Left lung (tissue), 10 donors: Measurements from ENCODE around the gene ELSPBP1. TPM values are rescaled to one million over a fixed set of nuclear protein-coding genes. Genes with fewer than 3 reads are reported as not detected.

ENCODE experiments used
- ATAC-seq: fragments of 200-7000 bp; cut with Tn5 transposase; one replicate; pipeline ENCODE4 v1.9.1; 2020; ENCODE audit warnings: moderate library complexity
- DNase-seq, 4 donors: peaks; one replicate each; pipeline ENCODE4 v3.0.0-alpha.2; 2013 to 2020
- H3K27ac ChIP-seq, 2 donors: fragments of 200-600 bp; sonication (generic) in 1 of 2; one replicate each; pipeline versions ENCODE4 v1.5.0 to v1.8.0; 2020 to 2021
- H3K27me3 ChIP-seq, 2 donors: fragments of 200-600 bp; sonication (generic) in 1 of 2; one replicate each; pipeline versions ENCODE4 v1.5.0 to v1.8.0; 2020 to 2021
- H3K36me3 ChIP-seq, 2 donors: fragments of 200-600 bp; sonication (generic) in 1 of 2; one replicate each; pipeline versions ENCODE4 v1.5.0 to v1.8.0; 2020 to 2021
- H3K4me1 ChIP-seq, 2 donors: fragments of 200-600 bp; one replicate each; pipeline ENCODE4 v1.8.0; 2021
- H3K4me3 ChIP-seq, 2 donors: fragments of 200-600 bp; sonication (generic) in 1 of 2; one replicate each; pipeline versions ENCODE4 v1.5.0 to v1.8.0; 2020 to 2021; ENCODE audit warnings: mild to moderate bottlenecking in 1 of 2
- H3K9me3 ChIP-seq, 2 donors: fragments of 200-600 bp; sonication (generic) in 1 of 2; one replicate each; pipeline versions ENCODE4 v1.5.0 to v1.8.0; 2020 to 2021
- CTCF ChIP-seq, 2 donors: fragments of 200-600 bp; sonication (generic) in 1 of 2; IDR thresholded peaks; one replicate each; pipeline versions ENCODE4 v1.5.0 to v1.8.0; 2021; ENCODE audit warnings: antibody characterized with exemption in 2 of 2
- intact Hi-C, 2 donors: fragments of 100-400 bp; cut with DNase I; formaldehyde crosslinking; loops; one replicate each; pipeline versions ENCODE4 v1.11.2 to v1.14.2; 2022
- polyA plus RNA-seq, 6 donors: library from polyadenylated mRNA; unstranded; fragments of 120-200 nt; gene quantifications; one replicate each; pipeline ENCODE4 v1.2.1, GENCODE V29; 2013; ENCODE audit not compliant: insufficient read length in 6 of 6
- total RNA-seq, 2 donors: library from RNA; stranded (reverse); fragmentation: NEBNext Ultra II Directional; extraction: Animal tissue kit (Norgen Biotek cat#: 25700); gene quantifications; one replicate each; pipeline ENCODE4 v1.2.1, GENCODE V29; 2021
- donor health status: DM: no; HTN: yes; CAD: no.
- donor health status: DM: no; HTN: no; CAD: no.

ELSPBP1 gene
- total and polyA plus RNA-seq, 8 donors, result not detected

- ATAC-seq (no peak), DNase-seq (no peak)
- intact Hi-C loops, result no loop called here
- Histone ChIP-seq H3K4me1 (no peaks in the 10 kb centered on the region), H3K27ac (no peak overlapping the region), H3K9me3 (peaks cover 0 to 11% of the 10 kb centered on the region in 2 donors), H3K4me3 (no peak overlapping the region), H3K36me3 (no peaks in the 10 kb centered on the region), H3K27me3 (peaks cover 0 to 19% of the 10 kb centered on the region in 2 donors)
- TF ChIP-seq CTCF (IDR thresholded peaks at IDR 0.05), result no peak
Observed at GRCh38 chr19:48041877-48042580, 47.6 kb downstream of the ELSPBP1 start.

GRCh38 chr19:48043675-48044258 is 49.3 kb downstream of the ELSPBP1 start, which contains the start of gene CABP5:
Gene CABP5 (minus strand): TSS chr19:48044079. CDS start chr19:48043922, 157 bp downstream.
- Histone ChIP-seq H3K27ac (no peak within 1 kb of the TSS), H3K27me3 (peaks cover 0 to 19% of the 10 kb centered on the region in 2 donors), H3K36me3 (no peaks in the 10 kb centered on the region), H3K4me1 (no peaks in the 10 kb centered on the region), H3K4me3 (no peak within 1 kb of the TSS), H3K9me3 (no peaks in the 10 kb centered on the region)
- no peak for ATAC-seq
- no peak for TF ChIP-seq CTCF (IDR thresholded peaks at IDR 0.05)
- intact Hi-C loops, result no loop called here
- no peak for DNase-seq

- no peak overlapping the region for H3K27ac ChIP-seq
- H3K27me3 ChIP-seq, result peaks cover 0 to 19% of the 10 kb centered on the region in 2 donors
- intact Hi-C loops, result no loop called here
- H3K4me3 ChIP-seq, result no peak overlapping the region
- H3K36me3 ChIP-seq, result no peaks in the 10 kb centered on the region
- DNase-seq (no peak), ATAC-seq (no peak)
- TF ChIP-seq CTCF (IDR thresholded peaks at IDR 0.05), result no peak
- no peaks in the 10 kb centered on the region for H3K9me3 ChIP-seq
- no peaks in the 10 kb centered on the region for H3K4me1 ChIP-seq
Observed at GRCh38 chr19:48044561-48044960, 50.1 kb downstream of the ELSPBP1 start.

- Histone ChIP-seq H3K9me3 (peaks cover 0 to 2% of the 10 kb centered on the region in 2 donors), H3K4me3 (no peak overlapping the region), H3K27ac (no peak overlapping the region), H3K4me1 (no peaks in the 10 kb centered on the region), H3K27me3 (no peaks in the 10 kb centered on the region), H3K36me3 (no peaks in the 10 kb centered on the region)
- intact Hi-C loops, result no loop called here
- TF ChIP-seq CTCF (IDR thresholded peaks at IDR 0.05), result no peak
- ATAC-seq (no peak), DNase-seq (no peak)
Observed at GRCh38 chr19:48051335-48052033, 57.1 kb downstream of the ELSPBP1 start.

GRCh38 chr19:48053076-48053475 is 58.6 kb downstream of the ELSPBP1 start:
- no peak for DNase-seq
- Histone ChIP-seq H3K9me3 (peaks cover 0 to 2% of the 10 kb centered on the region in 2 donors), H3K27me3 (no peaks in the 10 kb centered on the region), H3K27ac (no peak overlapping the region), H3K4me3 (no peak overlapping the region), H3K4me1 (no peaks in the 10 kb centered on the region), H3K36me3 (no peaks in the 10 kb centered on the region)
- TF ChIP-seq CTCF (IDR thresholded peaks at IDR 0.05), result no peak
- ATAC-seq, result no peak
- intact Hi-C loops, result no loop called here
